Ishikawa (cell line): ENCODE results near the gene TBC1D23.

Source experiments
- CREB1 ChIP-seq: IDR thresholded peaks from 2 replicates; pipeline ENCODE4 v1.6.1; 2012; ENCODE audit warnings: low read depth
- EGR1 ChIP-seq: IDR thresholded peaks from 2 replicates; pipeline ENCODE4 v1.6.1; 2012
- EP300 ChIP-seq: IDR thresholded peaks from 2 replicates; pipeline ENCODE4 v1.6.1; 2012; ENCODE audit warnings: borderline replicate concordance
- NFIC ChIP-seq: IDR thresholded peaks from 2 replicates; pipeline ENCODE4 v1.6.1; 2012
- RAD21 ChIP-seq: IDR thresholded peaks from 2 replicates; pipeline ENCODE4 v1.6.1; 2012; ENCODE audit warnings: low read depth
- TAF1 ChIP-seq: IDR thresholded peaks from 2 replicates; pipeline ENCODE4 v1.6.1; 2012; ENCODE audit warnings: low read depth, mild to moderate bottlenecking
- TEAD4 ChIP-seq: IDR thresholded peaks from 2 replicates; pipeline ENCODE4 v1.6.1; 2012
- YY1 ChIP-seq: IDR thresholded peaks from 2 replicates; pipeline ENCODE4 v1.6.1; 2012; ENCODE audit warnings: low read depth
- TF ChIP-seq, protein P1 (sequence below): IDR thresholded peaks from 2 replicates; pipeline ENCODE4 v1.6.1; 2012
- TF ChIP-seq, protein P2 (sequence below): IDR thresholded peaks from 2 replicates; pipeline ENCODE4 v1.6.1; 2012; ENCODE audit warnings: low read depth, mild to moderate bottlenecking

DNA sequence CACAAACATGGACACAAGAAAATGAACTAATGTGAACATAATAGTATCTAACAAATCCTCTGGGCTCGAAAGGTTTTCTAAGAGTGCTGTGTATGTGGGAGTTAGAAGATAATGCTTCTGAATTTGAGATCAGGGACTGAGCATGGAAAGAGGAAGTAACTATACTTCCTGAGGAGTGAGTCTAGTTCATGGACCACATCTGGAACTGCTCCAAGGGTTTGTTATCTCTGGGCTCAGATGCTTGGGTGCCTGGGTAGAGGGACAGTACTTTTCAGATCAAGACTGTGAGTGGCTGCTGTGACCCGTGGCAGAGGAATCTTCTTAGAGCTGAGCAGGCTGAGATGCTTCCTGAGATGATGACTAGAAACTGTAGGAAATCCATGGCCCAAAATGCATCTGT is 28.5 kb downstream of the TBC1D23 start:
- no peak for TF ChIP-seq TAF1
- no peak for TF ChIP-seq YY1
- no peak for TF ChIP-seq EGR1
- TF ChIP-seq, protein P1, sequence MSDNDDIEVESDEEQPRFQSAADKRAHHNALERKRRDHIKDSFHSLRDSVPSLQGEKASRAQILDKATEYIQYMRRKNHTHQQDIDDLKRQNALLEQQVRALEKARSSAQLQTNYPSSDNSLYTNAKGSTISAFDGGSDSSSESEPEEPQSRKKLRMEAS, result no peak
- TF ChIP-seq NFIC, result no peak
- no peak for TF ChIP-seq EP300
- no peak for TF ChIP-seq RAD21
- no peak for TF ChIP-seq TEAD4
- TF ChIP-seq, protein P2, sequence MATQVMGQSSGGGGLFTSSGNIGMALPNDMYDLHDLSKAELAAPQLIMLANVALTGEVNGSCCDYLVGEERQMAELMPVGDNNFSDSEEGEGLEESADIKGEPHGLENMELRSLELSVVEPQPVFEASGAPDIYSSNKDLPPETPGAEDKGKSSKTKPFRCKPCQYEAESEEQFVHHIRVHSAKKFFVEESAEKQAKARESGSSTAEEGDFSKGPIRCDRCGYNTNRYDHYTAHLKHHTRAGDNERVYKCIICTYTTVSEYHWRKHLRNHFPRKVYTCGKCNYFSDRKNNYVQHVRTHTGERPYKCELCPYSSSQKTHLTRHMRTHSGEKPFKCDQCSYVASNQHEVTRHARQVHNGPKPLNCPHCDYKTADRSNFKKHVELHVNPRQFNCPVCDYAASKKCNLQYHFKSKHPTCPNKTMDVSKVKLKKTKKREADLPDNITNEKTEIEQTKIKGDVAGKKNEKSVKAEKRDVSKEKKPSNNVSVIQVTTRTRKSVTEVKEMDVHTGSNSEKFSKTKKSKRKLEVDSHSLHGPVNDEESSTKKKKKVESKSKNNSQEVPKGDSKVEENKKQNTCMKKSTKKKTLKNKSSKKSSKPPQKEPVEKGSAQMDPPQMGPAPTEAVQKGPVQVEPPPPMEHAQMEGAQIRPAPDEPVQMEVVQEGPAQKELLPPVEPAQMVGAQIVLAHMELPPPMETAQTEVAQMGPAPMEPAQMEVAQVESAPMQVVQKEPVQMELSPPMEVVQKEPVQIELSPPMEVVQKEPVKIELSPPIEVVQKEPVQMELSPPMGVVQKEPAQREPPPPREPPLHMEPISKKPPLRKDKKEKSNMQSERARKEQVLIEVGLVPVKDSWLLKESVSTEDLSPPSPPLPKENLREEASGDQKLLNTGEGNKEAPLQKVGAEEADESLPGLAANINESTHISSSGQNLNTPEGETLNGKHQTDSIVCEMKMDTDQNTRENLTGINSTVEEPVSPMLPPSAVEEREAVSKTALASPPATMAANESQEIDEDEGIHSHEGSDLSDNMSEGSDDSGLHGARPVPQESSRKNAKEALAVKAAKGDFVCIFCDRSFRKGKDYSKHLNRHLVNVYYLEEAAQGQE, result no peak
- no peak for TF ChIP-seq CREB1
